Central memory CD4-positive, alpha-beta T cell (primary cell): ENCODE measurements around the gene FOXO3.
"Not testable (repeated sequence)": the region's sequence is repeated elsewhere in the genome, so short reads cannot be mapped to it uniquely, and the experiment has no call there.

Source experiments
- DNase-seq: peaks from one replicate; pipeline ENCODE4 v3.0.0; 2022

The FOXO3 gene

DNA sequence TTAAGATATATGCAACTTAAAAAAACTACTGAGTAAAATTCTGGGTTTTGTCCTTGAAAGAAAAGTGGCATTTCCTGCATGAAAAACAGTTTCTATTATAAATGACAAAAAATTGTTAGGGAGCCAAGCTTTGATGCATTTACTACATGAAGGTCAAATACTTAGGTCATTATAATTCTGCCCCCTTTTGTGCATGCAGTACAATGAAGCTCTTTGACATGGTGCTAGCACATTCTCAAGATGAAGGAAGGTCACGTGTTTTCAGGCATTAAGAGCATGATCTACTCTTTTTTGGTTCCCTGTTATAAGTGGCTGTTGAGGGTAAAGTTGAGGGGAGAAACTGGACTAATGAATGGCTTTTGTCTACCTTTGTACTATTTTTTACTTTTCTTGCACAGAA, 72.7 kb downstream of the FOXO3 start:
- DNase-seq: no peak

DNA sequence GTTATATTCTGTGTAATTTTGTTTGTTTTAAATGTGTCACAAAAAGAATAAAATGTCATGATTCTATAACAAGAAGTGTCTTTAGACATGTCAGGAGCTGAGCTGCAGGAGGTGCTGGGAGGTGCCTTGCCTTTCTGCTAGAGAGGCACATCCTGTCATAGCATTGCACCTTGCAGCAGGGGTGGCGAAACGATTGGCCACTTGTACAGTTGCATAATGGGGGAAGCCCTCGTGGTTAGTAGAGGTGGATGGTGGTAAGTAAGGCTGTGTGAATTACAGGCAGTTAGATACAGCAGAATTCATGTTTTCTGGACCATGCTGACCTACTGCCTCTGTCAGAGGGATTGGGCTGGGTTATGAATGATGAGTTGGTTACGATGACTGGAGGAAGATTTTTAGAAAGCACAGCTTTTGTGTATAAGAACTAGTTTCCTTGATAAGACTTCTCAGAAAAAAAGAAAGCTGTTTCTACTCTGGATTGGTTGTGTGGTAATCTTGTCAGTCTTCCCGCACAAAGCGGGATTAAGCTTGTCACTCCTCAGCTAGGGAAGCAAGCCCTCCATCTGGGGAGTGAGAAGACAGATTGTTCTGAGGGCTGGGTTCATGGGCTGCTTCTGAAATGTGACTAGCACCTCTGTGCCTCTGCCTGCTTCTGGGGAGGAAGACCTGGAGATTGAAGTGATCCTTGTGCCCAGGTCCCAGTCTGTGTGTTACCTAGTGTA, 74.9 kb downstream of the FOXO3 start:
- DNase-seq: peak; percentile 18

DNA sequence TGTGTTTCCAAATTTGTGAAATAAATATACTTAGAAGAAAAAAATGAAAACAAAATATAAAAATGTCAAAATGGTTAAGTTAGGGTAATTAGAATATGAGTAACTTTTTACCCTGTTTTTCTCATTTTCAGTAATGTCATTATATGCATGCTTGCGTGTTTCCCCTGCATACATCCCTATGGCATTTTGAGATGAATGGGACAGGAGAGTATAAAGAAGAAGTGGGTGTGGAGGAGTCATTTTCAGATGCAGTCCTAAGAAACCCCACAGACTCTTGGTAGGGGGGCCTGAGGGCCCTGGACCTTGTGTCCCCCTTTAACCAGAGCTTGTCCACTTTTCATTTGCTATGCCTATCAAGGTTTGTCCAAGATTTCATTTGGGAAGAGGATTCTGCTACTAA, 77.2 kb downstream of the FOXO3 start:
- DNase-seq: no peak

DNA sequence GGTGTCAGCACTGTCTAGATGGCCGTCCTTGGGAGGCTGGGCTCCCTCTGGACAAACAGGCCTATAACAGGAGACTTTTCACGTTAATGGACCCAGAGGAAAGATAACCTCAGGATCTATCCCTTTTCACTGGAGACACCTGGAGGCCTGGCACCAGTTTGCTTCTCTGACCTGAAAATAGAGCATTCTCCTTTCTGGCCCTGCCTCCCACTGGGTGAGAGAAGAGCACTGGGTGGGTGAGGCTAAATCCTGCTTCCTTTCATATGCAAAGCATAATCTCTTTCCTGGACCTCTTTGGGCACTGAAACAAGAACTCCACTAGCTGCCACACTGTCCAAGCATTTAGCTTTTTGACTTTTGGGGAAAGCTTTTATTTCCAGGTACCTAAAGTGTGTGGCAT, 78.3 kb downstream of the FOXO3 start:
- no peak for DNase-seq

DNA sequence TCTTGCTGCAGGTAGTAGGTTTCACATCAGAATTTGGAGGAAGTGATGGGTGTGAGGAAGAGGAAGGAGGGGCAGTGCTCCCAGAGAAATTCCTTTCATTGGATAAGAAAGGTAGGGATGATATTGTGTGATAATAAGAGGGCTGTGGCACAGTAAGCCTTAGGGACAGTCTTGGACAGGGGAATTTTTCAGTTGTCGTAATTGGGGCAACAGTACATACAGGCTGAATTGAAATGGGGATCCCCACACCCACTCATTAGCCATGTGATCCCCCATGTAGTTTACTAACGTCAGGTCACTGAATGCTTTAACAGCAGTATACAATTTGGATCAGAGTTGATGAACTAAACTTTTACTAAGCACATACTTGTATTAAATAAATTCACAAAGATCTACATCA, 79.4 kb downstream of the FOXO3 start:
- DNase-seq: no peak

DNA sequence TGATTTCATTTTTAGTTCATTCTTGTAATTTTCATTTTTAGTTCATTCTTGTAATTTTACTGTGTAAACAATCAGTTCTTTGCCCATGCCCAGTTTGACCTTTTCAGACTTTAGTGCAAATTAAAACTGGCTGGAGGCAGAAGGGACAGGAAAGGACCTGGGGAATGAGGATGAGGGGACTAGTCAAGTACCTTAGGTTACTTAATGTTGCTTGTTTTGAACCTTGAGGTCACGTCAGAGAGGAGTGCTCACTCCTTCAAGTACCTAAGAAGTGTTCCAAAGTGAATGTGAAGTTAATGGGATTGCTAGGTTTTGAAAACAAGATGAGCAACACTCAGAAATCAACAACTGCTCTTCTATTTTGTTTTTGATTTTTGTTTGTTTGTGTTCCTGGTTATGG, 82.5 kb downstream of the FOXO3 start:
- DNase-seq: no peak

DNA sequence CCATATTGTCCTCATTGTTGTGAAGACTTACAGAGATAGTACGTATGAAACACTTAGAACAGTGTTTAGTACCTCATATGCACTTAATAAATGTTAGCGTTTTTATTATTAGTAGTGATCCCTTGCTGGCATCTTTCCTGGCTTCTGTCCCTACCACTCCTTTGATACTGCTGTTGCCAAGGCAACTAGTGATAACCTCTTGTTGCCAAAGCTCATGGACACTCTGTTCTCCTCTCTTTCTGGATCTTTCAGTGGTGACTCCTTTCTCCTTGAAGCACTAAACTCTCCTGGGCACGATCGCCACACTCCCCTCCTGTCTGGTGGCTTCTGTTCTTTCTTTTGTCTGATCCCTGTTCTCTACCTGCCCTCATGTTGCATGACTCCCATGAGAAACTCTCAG, 83.5 kb downstream of the FOXO3 start:
- no peak for DNase-seq

DNA sequence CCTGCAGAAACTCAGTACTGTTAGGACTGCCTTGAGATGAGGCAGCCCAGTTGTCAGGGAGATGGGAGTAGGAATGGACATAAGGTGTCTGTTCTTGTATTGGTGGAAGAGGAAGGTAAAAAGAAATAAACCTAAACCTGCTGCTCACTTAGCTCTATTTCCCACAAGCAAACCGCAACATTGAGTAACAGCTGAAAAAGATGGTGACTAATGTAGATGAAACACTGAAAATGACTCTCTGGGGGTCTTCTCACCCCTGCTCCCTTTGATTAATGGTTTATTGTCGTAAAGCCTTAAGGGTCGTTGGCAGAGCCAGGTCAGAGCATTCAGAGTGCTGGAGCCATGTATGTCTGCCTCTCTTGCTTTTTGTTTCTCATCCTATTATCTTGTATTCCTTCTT, 87.5 kb downstream of the FOXO3 start:
- DNase-seq: no peak

DNA sequence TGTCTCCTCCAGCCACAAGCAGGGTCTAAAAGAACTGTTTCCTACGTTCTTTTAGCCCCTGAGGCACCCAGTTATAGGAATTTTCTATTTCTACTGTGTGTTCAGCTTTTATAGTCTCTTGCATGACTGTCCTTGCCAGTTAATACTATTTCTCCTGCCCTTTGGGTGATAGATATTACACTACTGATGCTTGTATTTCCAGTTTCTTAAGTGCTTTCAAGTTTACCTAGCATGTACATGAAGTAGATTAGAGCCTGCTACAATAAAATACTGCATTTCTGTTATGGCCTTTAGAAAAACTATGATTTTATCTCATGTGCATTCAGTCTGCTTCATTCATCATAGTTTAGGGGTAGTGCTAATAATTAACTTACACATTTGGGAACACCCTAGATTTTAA, 89.6 kb downstream of the FOXO3 start:
- DNase-seq: no peak

DNA sequence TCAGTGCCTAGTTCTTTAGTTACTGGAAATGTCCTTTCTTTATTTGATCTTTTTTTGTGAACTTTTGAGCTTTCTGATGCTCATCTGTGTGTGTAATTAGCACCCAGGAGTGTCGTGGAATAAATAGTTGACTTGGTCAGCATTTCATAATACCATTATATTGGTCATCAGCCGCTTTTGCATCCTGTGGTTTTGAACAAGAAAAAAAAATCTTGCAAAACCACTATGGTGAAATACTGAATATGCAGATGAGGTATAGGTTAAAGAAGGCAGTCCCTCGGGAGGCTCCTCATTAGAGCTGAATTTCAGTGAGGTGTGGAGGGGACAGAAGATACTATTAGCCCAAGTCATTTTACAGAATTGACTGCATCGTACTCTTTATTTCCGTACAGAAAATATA, 90.1 kb downstream of the FOXO3 start:
- no peak for DNase-seq

DNA sequence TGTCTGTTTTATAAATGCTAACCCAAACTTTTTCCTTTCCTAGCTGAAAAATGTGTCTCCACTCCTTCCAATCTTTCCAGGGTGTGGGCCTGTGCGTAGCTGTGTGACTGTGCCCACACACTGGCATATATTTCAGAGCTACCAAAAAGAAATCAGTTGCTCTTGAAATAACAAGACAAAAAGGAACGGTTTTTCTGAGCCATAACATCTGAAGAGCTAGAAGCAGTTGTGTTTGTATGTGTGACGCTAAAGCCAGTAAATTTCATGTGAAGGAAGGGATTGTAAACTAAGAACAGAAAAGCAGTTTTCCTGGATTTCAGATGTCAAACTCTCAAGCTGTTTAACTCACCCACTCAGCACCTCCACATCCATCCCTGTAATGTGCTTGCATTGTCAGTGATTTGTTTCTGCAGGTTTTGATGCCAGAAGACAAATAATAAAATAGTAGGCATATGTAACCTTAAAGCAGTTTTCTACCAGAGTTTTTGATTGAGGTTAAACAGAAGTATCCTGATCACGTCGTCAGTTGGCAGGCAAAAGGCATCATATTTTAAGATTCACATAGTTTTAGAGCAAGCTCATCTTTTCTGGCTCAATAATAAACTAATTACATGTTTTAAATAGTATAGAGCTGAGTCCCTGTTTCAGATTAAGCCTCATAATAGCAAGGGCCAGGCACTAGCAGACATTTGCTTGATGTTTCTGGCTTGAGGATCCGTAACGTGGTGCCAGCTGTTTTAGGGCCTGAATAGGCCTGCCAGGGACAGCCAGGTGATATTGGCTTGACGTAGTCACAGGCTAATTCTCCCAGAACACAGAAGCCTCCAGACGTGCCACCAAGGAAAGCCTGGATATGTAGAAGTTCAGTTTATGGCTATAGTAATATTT, 90.9 kb downstream of the FOXO3 start:
- no peak for DNase-seq

DNA sequence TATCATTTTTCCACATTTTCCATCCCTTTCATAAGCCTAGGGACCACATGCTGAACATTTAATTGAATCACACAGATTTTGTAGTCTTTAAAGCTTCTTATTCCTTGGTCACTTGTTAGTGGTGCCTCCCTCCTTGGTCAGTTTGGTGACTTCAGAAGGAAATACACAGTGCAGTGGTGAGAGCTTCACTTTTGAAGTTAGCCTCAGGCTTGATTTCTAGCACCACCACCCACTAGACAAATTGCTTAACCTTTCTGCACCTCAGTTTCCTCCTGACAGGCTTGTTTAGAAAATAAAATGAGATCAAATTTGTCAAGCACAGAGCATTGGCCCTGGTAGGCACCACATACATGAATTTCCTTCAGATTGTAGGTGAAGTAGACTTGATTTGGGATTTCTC, 91.7 kb downstream of the FOXO3 start:
- no peak for DNase-seq

DNA sequence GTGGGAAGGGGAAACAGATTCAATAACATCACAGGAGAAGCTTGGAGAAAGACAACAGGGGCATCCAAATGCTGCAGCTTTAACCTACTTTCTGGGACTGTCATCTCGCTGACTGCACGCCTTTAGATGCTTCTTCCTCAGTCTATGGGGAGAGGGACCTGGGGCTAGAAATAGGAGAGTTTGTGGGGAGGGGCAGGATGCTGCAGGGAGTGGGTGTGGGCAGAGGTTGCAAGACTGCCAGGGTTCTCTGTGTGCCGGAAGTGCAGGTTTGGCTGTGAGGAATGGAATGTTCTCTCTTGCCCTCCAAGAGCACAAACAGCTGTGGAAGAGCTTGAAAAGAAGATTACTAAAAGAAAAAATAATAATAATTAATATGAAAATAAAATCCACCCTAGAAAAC, 93.2 kb downstream of the FOXO3 start:
- no peak for DNase-seq

DNA sequence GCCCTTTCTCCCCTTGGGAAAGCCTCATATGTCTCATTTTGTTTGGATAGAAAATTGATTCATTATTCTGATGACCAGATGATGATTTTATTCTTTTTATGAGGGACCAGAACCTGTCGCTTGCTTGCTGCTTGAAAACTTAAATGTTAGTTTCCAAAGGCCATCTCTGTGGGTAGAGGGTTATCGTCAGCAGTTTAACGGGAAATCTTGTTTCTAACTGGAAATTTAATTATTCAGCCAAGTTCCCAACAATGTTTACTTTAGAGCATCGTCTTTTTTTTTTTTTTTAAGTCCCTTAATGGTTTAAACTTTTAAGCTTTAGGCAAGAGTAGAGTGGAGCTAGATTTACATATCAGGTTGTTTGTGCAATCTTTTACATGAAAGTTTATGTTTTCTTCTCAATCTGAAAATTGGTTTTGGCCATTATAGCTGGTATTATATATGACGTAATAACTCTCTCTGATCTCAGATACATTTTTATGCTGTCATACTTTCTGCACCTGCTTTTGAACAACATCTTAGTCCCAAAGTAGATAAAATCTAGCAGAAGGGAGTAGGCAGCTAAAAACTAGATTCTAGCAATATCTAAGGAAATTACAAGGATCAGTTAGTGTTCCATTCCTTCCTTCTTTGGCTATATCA, 93.9 kb downstream of the FOXO3 start:
- DNase-seq: no peak

DNA sequence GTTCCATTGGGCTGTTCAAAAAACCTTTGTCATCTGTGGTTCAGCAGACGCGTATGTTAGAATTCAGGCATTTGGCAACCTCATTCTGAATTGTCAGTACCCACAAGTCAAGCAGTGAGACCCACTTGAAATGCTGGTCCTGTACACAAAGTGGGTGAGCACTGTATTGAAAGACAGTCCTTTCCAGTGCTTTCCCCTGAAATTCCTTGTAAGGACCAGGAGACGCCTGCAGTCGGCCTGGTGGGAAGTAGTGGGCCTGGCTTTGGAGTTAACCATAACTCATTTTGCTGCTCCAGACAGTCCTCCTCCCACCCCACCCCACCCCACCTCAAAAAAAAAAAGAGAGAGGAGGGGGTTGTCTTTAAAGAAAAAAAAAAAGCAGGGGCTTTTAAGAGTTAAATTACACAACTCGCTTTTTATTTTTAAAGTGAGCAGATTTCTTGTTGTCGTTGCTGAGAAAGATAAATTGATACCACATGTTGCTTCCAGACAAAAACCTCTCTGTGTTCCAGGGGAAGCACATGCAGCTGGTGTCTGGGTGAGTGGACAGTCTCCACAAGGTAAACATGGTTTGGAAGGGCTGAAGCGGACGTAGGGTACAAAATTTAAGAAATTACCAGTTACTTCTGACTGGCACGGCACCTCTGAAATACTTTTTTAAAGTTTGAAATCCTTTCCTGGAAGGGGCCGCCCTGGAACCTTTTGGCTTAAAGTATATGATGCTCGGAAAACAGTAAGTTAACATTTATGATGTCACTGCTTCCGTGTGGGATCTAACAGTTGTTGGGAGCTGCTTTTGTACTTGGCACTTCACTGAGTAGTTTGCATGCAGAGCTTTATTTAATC, 95.3 kb downstream of the FOXO3 start:
- DNase-seq: no peak

DNA sequence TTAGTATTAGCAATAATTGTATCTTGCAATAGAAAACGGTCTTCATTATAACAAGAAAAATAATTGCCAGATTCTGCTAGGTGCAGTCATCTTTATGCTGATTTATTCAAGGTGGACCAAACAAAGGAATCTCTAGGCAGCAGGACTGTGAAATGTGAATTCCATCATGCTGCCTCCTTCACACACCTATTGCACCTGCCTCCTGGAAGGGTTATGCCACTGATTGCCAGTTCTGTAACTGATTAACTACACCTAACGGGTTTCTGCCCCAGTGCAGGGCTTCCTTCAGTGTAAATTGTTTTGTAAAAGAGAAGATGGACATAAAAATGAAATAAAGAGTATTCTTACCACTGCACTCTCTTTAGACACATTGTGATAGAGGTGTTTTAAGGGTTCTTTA, 96.1 kb downstream of the FOXO3 start:
- DNase-seq: no peak

DNA sequence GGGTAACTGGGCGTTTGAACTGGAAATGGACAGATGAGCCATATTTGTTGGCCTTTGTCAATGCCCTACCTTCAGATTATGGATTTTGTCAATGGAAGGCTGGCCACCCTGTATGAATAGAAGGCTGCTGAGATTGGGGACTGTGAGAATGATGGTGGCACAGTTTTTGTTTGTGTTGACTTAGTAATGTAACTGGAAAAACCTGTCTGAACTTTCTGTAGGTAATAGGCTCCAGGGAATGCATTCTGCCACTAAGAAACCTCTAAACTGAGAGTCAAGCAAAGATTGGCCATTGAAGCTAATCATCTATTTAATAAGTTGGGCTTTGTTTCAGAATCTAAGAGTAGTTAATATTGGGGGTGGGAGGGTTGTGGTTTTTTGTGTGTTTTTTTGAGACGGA, 97.5 kb downstream of the FOXO3 start:
- no peak for DNase-seq

DNA sequence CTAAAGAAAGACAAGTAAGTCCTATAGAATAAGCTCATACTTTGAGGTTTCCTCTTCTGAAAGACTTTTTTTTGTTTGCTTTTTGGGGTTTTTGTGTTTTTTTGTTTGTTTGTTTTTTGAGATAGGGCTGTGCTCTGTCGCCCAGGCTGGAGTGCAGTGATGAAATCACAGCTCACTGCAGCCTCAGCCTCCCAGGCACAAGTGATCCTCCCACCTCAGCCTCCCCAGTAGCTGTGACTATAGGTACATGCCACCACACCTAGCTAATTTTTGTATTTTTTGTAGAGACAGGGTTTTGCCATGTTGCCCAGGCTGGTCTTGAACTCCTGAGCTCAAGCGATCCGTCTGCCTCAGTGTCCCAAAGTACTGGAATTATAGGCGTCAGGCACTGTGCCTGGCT, 98.1 kb downstream of the FOXO3 start:
- not testable (repeated sequence) for DNase-seq

DNA sequence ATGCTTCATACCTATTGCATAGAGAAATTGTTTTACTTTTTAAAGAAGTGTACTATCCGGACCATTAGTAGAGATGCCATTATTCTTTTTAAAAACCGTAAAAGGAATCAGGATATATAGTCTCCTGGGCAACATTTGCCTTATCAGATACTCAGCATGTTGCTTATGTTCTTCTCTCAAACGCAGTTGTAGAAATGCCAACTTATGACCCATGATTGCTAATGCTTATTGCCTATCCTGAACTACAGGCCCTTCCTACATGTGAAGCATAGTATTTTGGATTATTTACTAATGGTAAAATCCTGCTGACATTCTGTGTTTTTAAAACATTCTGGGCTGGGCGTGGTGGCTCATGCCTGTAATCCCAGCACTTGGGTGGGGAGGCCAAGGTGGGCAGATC, 99.5 kb downstream of the FOXO3 start:
- DNase-seq: no peak

DNA sequence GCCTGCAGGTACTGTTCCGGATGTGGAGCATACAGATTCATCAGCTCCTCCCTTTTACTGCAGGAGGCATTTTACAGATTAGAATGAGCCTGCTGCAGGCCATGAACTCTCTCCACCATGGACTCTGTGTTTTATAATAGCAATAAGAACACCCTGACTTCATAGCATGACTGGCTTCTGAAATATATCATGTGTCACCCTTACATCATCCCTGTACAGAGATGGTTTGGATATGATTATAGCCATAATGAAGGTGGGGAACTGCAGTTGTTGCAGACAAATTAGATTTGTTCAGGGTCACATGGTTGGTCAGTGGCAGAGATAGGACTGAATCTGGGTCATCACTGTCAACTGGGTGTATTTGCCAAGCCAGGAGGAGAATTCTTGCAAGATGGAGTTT, 100.7 kb downstream of the FOXO3 start:
- no peak for DNase-seq

DNA sequence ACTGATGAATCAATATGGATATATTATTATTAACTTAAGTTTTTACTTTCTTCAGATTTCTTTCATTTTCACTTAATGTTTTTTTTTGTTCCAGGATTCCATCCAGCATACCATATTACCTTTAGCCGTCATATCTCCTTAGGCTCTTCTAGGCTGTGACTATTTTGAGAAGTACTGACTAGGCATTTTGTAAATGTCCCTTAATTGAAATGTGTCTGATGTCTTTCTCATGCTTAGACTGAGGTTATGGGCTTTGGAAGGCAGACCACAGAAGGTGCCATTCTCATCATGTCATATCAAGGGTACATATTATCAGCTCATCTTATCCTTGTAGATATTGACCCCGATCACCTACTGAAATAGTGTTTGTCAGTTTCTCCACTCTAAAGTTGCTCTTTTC, 101.3 kb downstream of the FOXO3 start:
- DNase-seq: no peak

DNA sequence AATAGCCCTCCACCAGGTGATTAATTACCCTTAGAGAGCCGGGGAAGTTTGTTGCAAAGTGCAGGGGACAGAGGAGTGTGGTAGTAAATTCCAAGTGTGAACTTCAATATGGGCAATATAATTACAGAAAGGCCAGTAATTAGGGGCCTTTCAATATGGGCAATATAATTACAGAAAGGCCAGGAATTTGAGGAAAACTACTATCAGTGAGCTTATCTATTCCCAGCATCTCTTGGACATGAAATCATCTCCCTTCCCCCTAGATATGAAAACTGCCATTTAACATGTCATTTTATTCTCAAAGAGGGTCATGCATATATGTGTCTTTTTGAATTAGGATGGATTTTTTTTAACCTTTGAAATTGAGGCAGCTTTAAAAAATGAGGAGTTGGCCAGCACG, 102.0 kb downstream of the FOXO3 start:
- no peak for DNase-seq

DNA sequence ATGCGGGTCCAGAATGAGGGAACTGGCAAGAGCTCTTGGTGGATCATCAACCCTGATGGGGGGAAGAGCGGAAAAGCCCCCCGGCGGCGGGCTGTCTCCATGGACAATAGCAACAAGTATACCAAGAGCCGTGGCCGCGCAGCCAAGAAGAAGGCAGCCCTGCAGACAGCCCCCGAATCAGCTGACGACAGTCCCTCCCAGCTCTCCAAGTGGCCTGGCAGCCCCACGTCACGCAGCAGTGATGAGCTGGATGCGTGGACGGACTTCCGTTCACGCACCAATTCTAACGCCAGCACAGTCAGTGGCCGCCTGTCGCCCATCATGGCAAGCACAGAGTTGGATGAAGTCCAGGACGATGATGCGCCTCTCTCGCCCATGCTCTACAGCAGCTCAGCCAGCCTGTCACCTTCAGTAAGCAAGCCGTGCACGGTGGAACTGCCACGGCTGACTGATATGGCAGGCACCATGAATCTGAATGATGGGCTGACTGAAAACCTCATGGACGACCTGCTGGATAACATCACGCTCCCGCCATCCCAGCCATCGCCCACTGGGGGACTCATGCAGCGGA, 102.9 kb downstream of the FOXO3 start:
- DNase-seq: not testable (repeated sequence)
